MM.1S (cell line): ENCODE data around the gene ATP6V1B1.

Experiments used
- DNase-seq: peaks from one replicate; pipeline ENCODE4 v3.0.0-alpha.2; 2015
- H2AFZ ChIP-seq: fragments of 300-600 bp; sonication (generic); 2 replicates; pipeline ENCODE4 v1.6.0; 2016; ENCODE audit warnings: antibody characterized with exemption, low read length
- H3F3A ChIP-seq: fragments of 300-600 bp; sonication (generic); 2 replicates; pipeline ENCODE4 v1.6.1; 2016; ENCODE audit warnings: mild to moderate bottlenecking, antibody characterized with exemption, low read length, moderate library complexity, mixed read lengths; ENCODE audit not compliant: insufficient read depth
- H3K27ac ChIP-seq: fragments of 300-600 bp; sonication (generic); 2 replicates; pipeline ENCODE4 v1.5.1; 2016; ENCODE audit warnings: mild to moderate bottlenecking, low read length
- H3K27me3 ChIP-seq: fragments of 300-600 bp; sonication (generic); replicated peaks from 2 replicates; pipeline ENCODE4 v1.6.0; 2016; ENCODE audit warnings: low read length; ENCODE audit not compliant: insufficient read depth
- H3K36me3 ChIP-seq: fragments of 300-600 bp; sonication (generic); replicated peaks from 2 replicates; pipeline ENCODE4 v1.6.1; 2016; ENCODE audit warnings: mild to moderate bottlenecking, low read length, mixed read lengths; ENCODE audit not compliant: insufficient read depth
- H3K4me1 ChIP-seq: fragments of 300-600 bp; sonication (generic); 2 replicates; pipeline ENCODE4 v1.6.1; 2016; ENCODE audit warnings: low read length, mixed read lengths
- H3K4me2 ChIP-seq: fragments of 300-600 bp; sonication (generic); 2 replicates; pipeline ENCODE4 v1.6.0; 2016; ENCODE audit warnings: low read depth, low read length
- H3K4me3 ChIP-seq: fragments of 300-600 bp; sonication (generic); 2 replicates; pipeline ENCODE4 v1.5.1; 2016; ENCODE audit warnings: low read length, mixed read lengths
- H3K79me2 ChIP-seq: fragments of 300-600 bp; sonication (generic); 2 replicates; pipeline ENCODE4 v1.6.1; 2016; ENCODE audit warnings: mixed run types, low read length, mixed read lengths
- H3K9ac ChIP-seq: fragments of 300-600 bp; sonication (generic); 2 replicates; pipeline ENCODE4 v1.6.1; 2016; ENCODE audit warnings: low read length, mixed read lengths
- H3K9me2 ChIP-seq: fragments of 300-600 bp; sonication (generic); replicated peaks from 2 replicates; pipeline ENCODE4 v1.6.1; 2016; ENCODE audit warnings: mild to moderate bottlenecking, low read length, mixed read lengths; ENCODE audit not compliant: insufficient read depth
- H3K9me3 ChIP-seq: fragments of 300-600 bp; sonication (generic); replicated peaks from 2 replicates; pipeline ENCODE4 v1.6.1; 2016; ENCODE audit warnings: mild to moderate bottlenecking, low read length, mixed read lengths; ENCODE audit not compliant: insufficient read depth
- H4K20me1 ChIP-seq: fragments of 300-600 bp; sonication (generic); 2 replicates; pipeline ENCODE4 v1.6.1; 2016; ENCODE audit warnings: mild to moderate bottlenecking, low read length, moderate library complexity, mixed read lengths; ENCODE audit not compliant: insufficient read depth
- CTCF ChIP-seq: fragments of 300-600 bp; sonication (generic); IDR thresholded peaks from 2 replicates; pipeline ENCODE4 v1.5.1; 2016; ENCODE audit warnings: antibody characterized with exemption, low read length, mixed read lengths
- EZH2 ChIP-seq: fragments of 300-600 bp; sonication (generic); optimal IDR thresholded peaks from 2 replicates; pipeline ENCODE3; 2017; ENCODE audit warnings: low read depth, mild to moderate bottlenecking, antibody characterized with exemption, low read length, mixed read lengths
- EZH2phosphoT487 ChIP-seq: fragments of 300-600 bp; sonication (generic); IDR thresholded peaks from 2 replicates; pipeline ENCODE4 v1.6.1; 2018; ENCODE audit warnings: antibody characterized with exemption, low read length

The ATP6V1B1 gene

DNA sequence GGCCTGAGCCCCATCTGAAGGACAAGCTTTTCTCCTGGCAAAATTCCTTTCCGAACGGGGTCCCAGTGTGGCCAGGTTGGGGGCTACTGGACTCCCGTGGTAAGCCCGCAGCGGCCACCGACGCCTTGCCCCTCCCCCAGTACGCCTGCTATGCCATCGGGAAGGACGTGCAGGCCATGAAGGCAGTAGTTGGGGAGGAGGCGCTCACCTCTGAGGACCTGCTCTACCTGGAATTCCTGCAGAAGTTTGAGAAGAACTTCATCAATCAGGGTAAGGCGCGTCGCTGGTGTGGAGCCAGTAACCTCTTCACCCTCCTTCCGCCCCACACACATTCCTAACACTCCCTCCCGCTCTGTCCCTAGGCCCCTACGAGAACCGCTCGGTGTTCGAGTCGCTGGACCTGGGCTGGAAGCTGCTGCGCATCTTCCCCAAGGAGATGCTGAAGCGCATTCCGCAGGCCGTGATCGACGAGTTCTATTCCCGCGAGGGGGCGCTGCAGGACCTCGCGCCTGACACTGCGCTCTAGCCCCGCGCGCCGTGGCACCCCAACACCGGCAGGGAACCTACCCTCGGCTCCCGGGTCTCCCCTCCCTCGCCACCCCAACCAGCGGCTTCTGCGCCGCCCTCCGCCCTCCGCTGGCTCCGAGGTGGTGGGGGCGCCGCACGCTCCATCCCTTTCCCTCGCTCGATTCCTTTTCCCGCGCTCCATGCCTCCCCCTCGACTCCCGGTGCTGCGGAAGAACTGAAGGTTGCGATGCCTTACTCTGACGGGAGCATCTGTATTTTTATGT, 29.1 kb downstream of the ATP6V1B1 start:
- peaks cover 57% of the 10 kb centered on the region for H3K27me3 ChIP-seq
- peak overlapping the region; percentile 84 for H3K4me3 ChIP-seq
- no peaks in the 10 kb centered on the region for H3F3A ChIP-seq
- H3K4me1 ChIP-seq = 0 out of 2 replicates have a peak, but pooled peaks cover 4% of the 10 kb centered on the region
- peak overlapping the region; percentile 96 for H2AFZ ChIP-seq
- H3K79me2 ChIP-seq = no peaks in the 10 kb centered on the region
- H3K4me2 ChIP-seq = peak overlapping the region; percentile 99
- no peaks in the 10 kb centered on the region for H3K36me3 ChIP-seq
- H4K20me1 ChIP-seq = no peaks in the 10 kb centered on the region
- H3K9me2 ChIP-seq = no peaks in the 10 kb centered on the region
- TF ChIP-seq CTCF (peak; percentile 85), EZH2 (no peak)
- no peaks in the 10 kb centered on the region for H3K9me3 ChIP-seq
- H3K27ac ChIP-seq = no peak overlapping the region
- peak overlapping the region; percentile 57; the same call in 1 of the 2 replicates for H3K9ac ChIP-seq
- peak; percentile 82 for DNase-seq

- Histone ChIP-seq H3K4me1 (0 out of 2 replicates have a peak, but pooled peaks cover 4% of the 10 kb centered on the region), H3K9me3 (no peaks in the 10 kb centered on the region), H3K9me2 (no peaks in the 10 kb centered on the region), H3K27me3 (peaks cover 58% of the 10 kb centered on the region), H3K27ac (no peak overlapping the region), H4K20me1 (no peaks in the 10 kb centered on the region), H3K4me2 (peak overlapping the region; percentile 99; the same call in 1 of the 2 replicates), H3K79me2 (no peaks in the 10 kb centered on the region), H2AFZ (peak overlapping the region; percentile 96), H3K36me3 (no peaks in the 10 kb centered on the region), H3F3A (no peaks in the 10 kb centered on the region), H3K4me3 (peak overlapping the region; percentile 84), H3K9ac (no peak overlapping the region; the same call in 1 of the 2 replicates)
- no peak for DNase-seq
- no peak for TF ChIP-seq EZH2phosphoT487
- no peak for TF ChIP-seq EZH2
- no peak for TF ChIP-seq CTCF
Observed at GRCh38 chr2:70965506-70965905, 29.8 kb downstream of the ATP6V1B1 start.

GRCh38 chr2:70966681-70967080, 31.0 kb downstream of the ATP6V1B1 start:
- no peak for DNase-seq
- H3K9me3 ChIP-seq = no peaks in the 10 kb centered on the region
- H3K4me1 ChIP-seq = 0 out of 2 replicates have a peak, but pooled peaks cover 4% of the 10 kb centered on the region
- no peak overlapping the region for H3K9ac ChIP-seq
- H2AFZ ChIP-seq = no peak overlapping the region
- no peaks in the 10 kb centered on the region for H3K79me2 ChIP-seq
- no peaks in the 10 kb centered on the region for H3F3A ChIP-seq
- no peaks in the 10 kb centered on the region for H3K9me2 ChIP-seq
- H4K20me1 ChIP-seq = no peaks in the 10 kb centered on the region
- no peak overlapping the region for H3K27ac ChIP-seq
- no peak for TF ChIP-seq EZH2phosphoT487
- no peak overlapping the region for H3K4me2 ChIP-seq
- H3K36me3 ChIP-seq = no peaks in the 10 kb centered on the region
- peaks cover 62% of the 10 kb centered on the region for H3K27me3 ChIP-seq
- H3K4me3 ChIP-seq = no peak overlapping the region

DNA sequence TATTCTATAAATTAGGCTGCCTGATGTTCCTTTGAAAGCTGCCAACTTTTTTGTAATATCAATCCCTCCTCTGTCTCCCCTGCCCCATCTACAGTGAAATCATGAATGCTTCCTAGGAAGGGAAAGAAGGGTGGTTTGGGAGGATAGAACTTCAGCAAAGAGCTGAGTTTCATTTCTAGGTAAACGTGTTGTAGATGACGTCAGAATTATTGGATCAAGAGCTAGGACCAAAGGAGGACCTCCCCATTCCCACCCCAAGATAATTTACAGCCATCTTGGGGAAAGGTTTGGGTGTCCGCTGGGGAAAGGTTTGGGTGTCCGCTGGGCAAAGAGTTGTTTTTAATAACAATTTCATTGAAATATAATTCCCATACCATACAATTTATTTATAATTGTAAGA, 31.5 kb downstream of the ATP6V1B1 start:
- no peak for DNase-seq

More for the DNA sequence above, 31.5 kb downstream of the ATP6V1B1 start:
- no peak for TF ChIP-seq EZH2phosphoT487
- no peak for TF ChIP-seq CTCF
- no peak for TF ChIP-seq EZH2
- Histone ChIP-seq H3K36me3 (no peaks in the 10 kb centered on the region), H3F3A (no peaks in the 10 kb centered on the region), H4K20me1 (no peaks in the 10 kb centered on the region), H3K4me2 (no peak overlapping the region), H3K27ac (no peak overlapping the region), H3K4me3 (no peak overlapping the region), H3K9me2 (no peaks in the 10 kb centered on the region), H3K4me1 (0 out of 2 replicates have a peak, but pooled peaks cover 4% of the 10 kb centered on the region), H3K79me2 (no peaks in the 10 kb centered on the region), H3K9me3 (no peaks in the 10 kb centered on the region), H2AFZ (no peak overlapping the region), H3K27me3 (peaks cover 57% of the 10 kb centered on the region), H3K9ac (no peak overlapping the region)
